Activated CD4-positive, alpha-beta T cell treated with anti-CD3 and anti-CD28 coated beads, Interleukin-2, amount 10 ng/mL, durations not matched to agents 24 days and 14 days (primary cell): ENCODE results near the gene STYXL1. TPM values are rescaled to one million over a fixed set of nuclear protein-coding genes. Genes with fewer than 3 reads are reported as not detected.
A peak's percentile ranks its signal among the peaks of the same experiment; 100 is the strongest.

Source experiments
- DNase-seq: peaks from one replicate; pipeline ENCODE4 v3.0.0; 2022
- H3K27ac Mint-ChIP-seq: one replicate; pipeline ENCODE4 v1.8.0; 2022; ENCODE audit warnings: mild to moderate bottlenecking, mixed read lengths
- H3K27me3 Mint-ChIP-seq: one replicate; pipeline ENCODE4 v1.8.0; 2022; ENCODE audit warnings: mixed read lengths
- H3K36me3 Mint-ChIP-seq: one replicate; pipeline ENCODE4 v1.8.0; 2022; ENCODE audit warnings: low read depth, mild to moderate bottlenecking, mixed read lengths
- H3K4me1 Mint-ChIP-seq: one replicate; pipeline ENCODE4 v1.8.0; 2021; ENCODE audit warnings: mixed read lengths
- H3K4me3 Mint-ChIP-seq: one replicate; pipeline ENCODE4 v1.8.0; 2022; ENCODE audit warnings: mild to moderate bottlenecking, moderate library complexity, mixed read lengths
- H3K9me3 Mint-ChIP-seq: one replicate; pipeline ENCODE4 v1.8.0; 2021; ENCODE audit warnings: mixed read lengths
- intact Hi-C: fragments of 100-400 bp; cut with micrococcal nuclease; formaldehyde crosslinking; loops from one replicate; pipeline ENCODE4 v1.15.1; 2023
- total RNA-seq: library from RNA; stranded (reverse); gene quantifications from 2 replicates; pipeline ENCODE4 v1.2.3, GENCODE V29; 2022

Gene STYXL1
- total RNA-seq, 1 donor from 2014 or later, result 33.6 TPM

GRCh38 chr7:75989500-75990388 is 58.1 kb downstream of the STYXL1 start:
- peak overlapping the region; percentile 4 for H3K27ac Mint-ChIP-seq
- no peaks in the 10 kb centered on the region for H3K27me3 Mint-ChIP-seq
- peaks cover 11% of the 10 kb centered on the region for H3K36me3 Mint-ChIP-seq
- intact Hi-C loops, result loop anchor here (5.0 kb wide), 1 partner anchor 112 kb away; the partner anchor contains the start of gene RHBDD2
- no peak overlapping the region for H3K4me3 Mint-ChIP-seq
- H3K4me1 Mint-ChIP-seq, result peaks cover 19% of the 10 kb centered on the region
- no peak for DNase-seq
- H3K9me3 Mint-ChIP-seq, result no peaks in the 10 kb centered on the region

- H3K27ac Mint-ChIP-seq, result no peak overlapping the region
- peaks cover 11% of the 10 kb centered on the region for H3K36me3 Mint-ChIP-seq
- intact Hi-C loops, result no loop called here
These were observed 59.0 kb downstream of the STYXL1 start for GRCh38 chr7:75988568-75989499.

GRCh38 chr7:75987805-75988567 is 59.8 kb downstream of the STYXL1 start:
- H3K36me3 Mint-ChIP-seq, result peaks cover 11% of the 10 kb centered on the region
- intact Hi-C loops, result no loop called here
- no peak overlapping the region for H3K4me3 Mint-ChIP-seq
- no peak for DNase-seq
- H3K9me3 Mint-ChIP-seq, result no peaks in the 10 kb centered on the region
- peaks cover 13% of the 10 kb centered on the region for H3K4me1 Mint-ChIP-seq
- H3K27ac Mint-ChIP-seq, result no peak overlapping the region
- no peaks in the 10 kb centered on the region for H3K27me3 Mint-ChIP-seq

More at GRCh38 chr7:75988568-75989499, 59.0 kb downstream of the STYXL1 start:
- Mint-ChIP-seq H3K4me3 (no peak overlapping the region), H3K4me1 (peaks cover 18% of the 10 kb centered on the region), H3K27me3 (no peaks in the 10 kb centered on the region), H3K9me3 (no peaks in the 10 kb centered on the region)
- DNase-seq, result no peak

- Mint-ChIP-seq H3K4me3 (no peak overlapping the region), H3K4me1 (peaks cover 12% of the 10 kb centered on the region), H3K27ac (no peak overlapping the region), H3K36me3 (peaks cover 11% of the 10 kb centered on the region), H3K9me3 (no peaks in the 10 kb centered on the region), H3K27me3 (no peaks in the 10 kb centered on the region)
- intact Hi-C loops, result no loop called here
- DNase-seq, result no peak
These were observed 60.6 kb downstream of the STYXL1 start for GRCh38 chr7:75987026-75987804.

- H3K27me3 Mint-ChIP-seq, result no peaks in the 10 kb centered on the region
- peaks cover 11% of the 10 kb centered on the region for H3K36me3 Mint-ChIP-seq
- no peak overlapping the region for H3K27ac Mint-ChIP-seq
- H3K9me3 Mint-ChIP-seq, result no peaks in the 10 kb centered on the region
- H3K4me1 Mint-ChIP-seq, result peaks cover 12% of the 10 kb centered on the region
- intact Hi-C loops, result no loop called here
- no peak for DNase-seq
- no peak overlapping the region for H3K4me3 Mint-ChIP-seq
These were observed 61.5 kb downstream of the STYXL1 start for GRCh38 chr7:75986147-75986781.

GRCh38 chr7:75985518-75986146 is 62.2 kb downstream of the STYXL1 start:
- Mint-ChIP-seq H3K9me3 (no peaks in the 10 kb centered on the region), H3K27ac (no peak overlapping the region), H3K4me1 (peaks cover 8% of the 10 kb centered on the region), H3K36me3 (peaks cover 8% of the 10 kb centered on the region), H3K4me3 (no peak overlapping the region), H3K27me3 (no peaks in the 10 kb centered on the region)
- intact Hi-C loops, result no loop called here
- DNase-seq, result no peak

GRCh38 chr7:75985009-75985517 is 62.7 kb downstream of the STYXL1 start:
- intact Hi-C loops, result no loop called here
- Mint-ChIP-seq H3K9me3 (no peaks in the 10 kb centered on the region), H3K4me3 (no peak overlapping the region), H3K4me1 (peaks cover 4% of the 10 kb centered on the region), H3K27ac (no peak overlapping the region), H3K36me3 (peaks cover 12% of the 10 kb centered on the region), H3K27me3 (no peaks in the 10 kb centered on the region)
- DNase-seq, result no peak

- H3K4me3 Mint-ChIP-seq, result no peak overlapping the region
- no peaks in the 10 kb centered on the region for H3K27me3 Mint-ChIP-seq
- intact Hi-C loops, result no loop called here
- H3K36me3 Mint-ChIP-seq, result peaks cover 15% of the 10 kb centered on the region
- no peak overlapping the region for H3K27ac Mint-ChIP-seq
- no peaks in the 10 kb centered on the region for H3K4me1 Mint-ChIP-seq
- DNase-seq, result no peak
- H3K9me3 Mint-ChIP-seq, result no peaks in the 10 kb centered on the region
These were observed 63.4 kb downstream of the STYXL1 start for GRCh38 chr7:75984130-75985008.

GRCh38 chr7:75983471-75984129 is 64.2 kb downstream of the STYXL1 start:
- H3K4me3 Mint-ChIP-seq, result no peak overlapping the region
- intact Hi-C loops, result no loop called here
- peaks cover 15% of the 10 kb centered on the region for H3K36me3 Mint-ChIP-seq
- DNase-seq, result no peak
- H3K27ac Mint-ChIP-seq, result no peak overlapping the region
- H3K9me3 Mint-ChIP-seq, result no peaks in the 10 kb centered on the region
- H3K27me3 Mint-ChIP-seq, result no peaks in the 10 kb centered on the region
- H3K4me1 Mint-ChIP-seq, result no peaks in the 10 kb centered on the region

GRCh38 chr7:75982306-75983064 is 65.3 kb downstream of the STYXL1 start:
- Mint-ChIP-seq H3K27me3 (no peaks in the 10 kb centered on the region), H3K36me3 (peaks cover 15% of the 10 kb centered on the region), H3K9me3 (no peaks in the 10 kb centered on the region), H3K4me1 (no peaks in the 10 kb centered on the region), H3K27ac (no peak overlapping the region), H3K4me3 (no peak overlapping the region)
- no peak for DNase-seq
- intact Hi-C loops, result no loop called here
